ENCODE data around the gene RNF26. TPM values are rescaled to one million over a fixed set of nuclear protein-coding genes. Genes with fewer than 3 reads are reported as not detected.

The RNF26 gene
- total and polyA plus RNA-seq, 2 of the 13 experiments (the other 11 are each of a cell fraction or from before 2014, with no cell fraction given) = 11.9 to 26.3 TPM

DNA sequence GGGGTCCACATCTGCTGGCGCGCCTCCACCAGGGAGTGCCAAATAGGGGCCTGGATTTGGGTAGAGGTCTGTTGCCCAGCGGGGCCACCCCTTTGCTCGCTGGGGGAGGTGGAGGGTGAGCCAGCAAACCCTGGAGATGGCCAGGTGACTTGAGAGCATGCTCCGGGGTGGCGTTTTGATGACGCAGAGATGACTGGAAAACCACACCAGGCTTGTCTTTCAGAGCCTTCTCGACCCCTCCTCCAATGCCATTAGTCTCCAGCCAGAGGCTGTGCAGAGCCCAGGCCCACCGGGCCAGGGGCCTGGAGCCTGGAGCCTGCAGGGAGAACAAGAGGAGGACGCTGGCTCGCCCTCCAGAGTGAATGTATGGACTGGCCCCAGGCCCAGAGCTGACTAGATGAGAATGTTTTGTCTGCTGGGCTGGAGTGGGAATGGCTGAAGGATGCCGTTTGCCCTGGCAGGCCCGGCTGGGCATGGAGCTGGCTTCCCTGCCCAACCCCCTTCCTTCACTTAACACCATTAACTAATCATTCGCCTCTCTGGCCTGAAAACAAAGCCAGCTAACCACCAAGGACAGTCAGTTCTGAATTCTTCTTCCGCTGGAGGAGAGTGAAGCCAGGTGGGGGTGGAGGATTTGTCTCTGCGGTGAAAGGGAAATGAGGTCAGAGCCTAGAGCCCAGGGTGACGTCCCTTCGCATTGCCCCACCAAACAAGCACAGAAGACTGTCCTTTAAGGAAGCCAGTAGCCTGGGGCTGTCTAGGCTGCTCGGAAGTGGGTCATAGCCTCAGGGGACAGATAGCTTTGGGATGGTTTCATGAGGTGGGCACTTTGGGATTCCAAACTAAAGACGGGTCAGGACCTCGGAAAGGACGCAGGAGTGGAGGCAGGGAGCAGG lies 15.8 kb upstream of the RNF26 start (continued):
- TF ChIP-seq, protein P1, sequence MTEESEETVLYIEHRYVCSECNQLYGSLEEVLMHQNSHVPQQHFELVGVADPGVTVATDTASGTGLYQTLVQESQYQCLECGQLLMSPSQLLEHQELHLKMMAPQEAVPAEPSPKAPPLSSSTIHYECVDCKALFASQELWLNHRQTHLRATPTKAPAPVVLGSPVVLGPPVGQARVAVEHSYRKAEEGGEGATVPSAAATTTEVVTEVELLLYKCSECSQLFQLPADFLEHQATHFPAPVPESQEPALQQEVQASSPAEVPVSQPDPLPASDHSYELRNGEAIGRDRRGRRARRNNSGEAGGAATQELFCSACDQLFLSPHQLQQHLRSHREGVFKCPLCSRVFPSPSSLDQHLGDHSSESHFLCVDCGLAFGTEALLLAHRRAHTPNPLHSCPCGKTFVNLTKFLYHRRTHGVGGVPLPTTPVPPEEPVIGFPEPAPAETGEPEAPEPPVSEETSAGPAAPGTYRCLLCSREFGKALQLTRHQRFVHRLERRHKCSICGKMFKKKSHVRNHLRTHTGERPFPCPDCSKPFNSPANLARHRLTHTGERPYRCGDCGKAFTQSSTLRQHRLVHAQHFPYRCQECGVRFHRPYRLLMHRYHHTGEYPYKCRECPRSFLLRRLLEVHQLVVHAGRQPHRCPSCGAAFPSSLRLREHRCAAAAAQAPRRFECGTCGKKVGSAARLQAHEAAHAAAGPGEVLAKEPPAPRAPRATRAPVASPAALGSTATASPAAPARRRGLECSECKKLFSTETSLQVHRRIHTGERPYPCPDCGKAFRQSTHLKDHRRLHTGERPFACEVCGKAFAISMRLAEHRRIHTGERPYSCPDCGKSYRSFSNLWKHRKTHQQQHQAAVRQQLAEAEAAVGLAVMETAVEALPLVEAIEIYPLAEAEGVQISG (CRISPR knock-in tag; IDR thresholded peaks at IDR 0.05) = peak; percentile 14; the same call in 1 of the 2 replicates
- TF ChIP-seq HNRNPL (IDR thresholded peaks at IDR 0.05; ENCODE audit: low read depth, low read length) (0 out of 2 replicates have a peak, but pooled peaks have one; percentile 64), ZNF10 (CRISPR knock-in tag; IDR thresholded peaks at IDR 0.05; ENCODE audit: borderline replicate concordance, low read depth) (no peak), DR1 (CRISPR knock-in tag; IDR thresholded peaks at IDR 0.05) (no peak), CCAR2 (optimal IDR thresholded peaks at IDR 0.05; ENCODE audit: low read depth, low read length) (no peak), NFE2 (CRISPR knock-in tag; IDR thresholded peaks at IDR 0.05) (no peak), ZNF382 (CRISPR knock-in tag; IDR thresholded peaks at IDR 0.05; ENCODE audit: borderline replicate concordance) (no peak), ARNTL (CRISPR knock-in tag; IDR thresholded peaks at IDR 0.05) (peak; percentile 11; the same call in 1 of the 2 replicates), NR2F6 (IDR thresholded peaks at IDR 0.05) (no peak), NR2F6 (CRISPR knock-in tag; IDR thresholded peaks at IDR 0.05) (no peak)
- TF ChIP-seq, protein P2, sequence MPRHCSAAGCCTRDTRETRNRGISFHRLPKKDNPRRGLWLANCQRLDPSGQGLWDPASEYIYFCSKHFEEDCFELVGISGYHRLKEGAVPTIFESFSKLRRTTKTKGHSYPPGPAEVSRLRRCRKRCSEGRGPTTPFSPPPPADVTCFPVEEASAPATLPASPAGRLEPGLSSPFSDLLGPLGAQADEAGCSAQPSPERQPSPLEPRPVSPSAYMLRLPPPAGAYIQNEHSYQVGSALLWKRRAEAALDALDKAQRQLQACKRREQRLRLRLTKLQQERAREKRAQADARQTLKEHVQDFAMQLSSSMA (CRISPR knock-in tag; IDR thresholded peaks at IDR 0.05) = no peak
- TF ChIP-seq, protein P3, sequence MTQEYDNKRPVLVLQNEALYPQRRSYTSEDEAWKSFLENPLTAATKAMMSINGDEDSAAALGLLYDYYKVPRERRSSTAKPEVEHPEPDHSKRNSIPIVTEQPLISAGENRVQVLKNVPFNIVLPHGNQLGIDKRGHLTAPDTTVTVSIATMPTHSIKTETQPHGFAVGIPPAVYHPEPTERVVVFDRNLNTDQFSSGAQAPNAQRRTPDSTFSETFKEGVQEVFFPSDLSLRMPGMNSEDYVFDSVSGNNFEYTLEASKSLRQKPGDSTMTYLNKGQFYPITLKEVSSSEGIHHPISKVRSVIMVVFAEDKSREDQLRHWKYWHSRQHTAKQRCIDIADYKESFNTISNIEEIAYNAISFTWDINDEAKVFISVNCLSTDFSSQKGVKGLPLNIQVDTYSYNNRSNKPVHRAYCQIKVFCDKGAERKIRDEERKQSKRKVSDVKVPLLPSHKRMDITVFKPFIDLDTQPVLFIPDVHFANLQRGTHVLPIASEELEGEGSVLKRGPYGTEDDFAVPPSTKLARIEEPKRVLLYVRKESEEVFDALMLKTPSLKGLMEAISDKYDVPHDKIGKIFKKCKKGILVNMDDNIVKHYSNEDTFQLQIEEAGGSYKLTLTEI (CRISPR knock-in tag; conservative IDR thresholded peaks at IDR 0.05) = no peak
- TF ChIP-seq, protein P4, sequence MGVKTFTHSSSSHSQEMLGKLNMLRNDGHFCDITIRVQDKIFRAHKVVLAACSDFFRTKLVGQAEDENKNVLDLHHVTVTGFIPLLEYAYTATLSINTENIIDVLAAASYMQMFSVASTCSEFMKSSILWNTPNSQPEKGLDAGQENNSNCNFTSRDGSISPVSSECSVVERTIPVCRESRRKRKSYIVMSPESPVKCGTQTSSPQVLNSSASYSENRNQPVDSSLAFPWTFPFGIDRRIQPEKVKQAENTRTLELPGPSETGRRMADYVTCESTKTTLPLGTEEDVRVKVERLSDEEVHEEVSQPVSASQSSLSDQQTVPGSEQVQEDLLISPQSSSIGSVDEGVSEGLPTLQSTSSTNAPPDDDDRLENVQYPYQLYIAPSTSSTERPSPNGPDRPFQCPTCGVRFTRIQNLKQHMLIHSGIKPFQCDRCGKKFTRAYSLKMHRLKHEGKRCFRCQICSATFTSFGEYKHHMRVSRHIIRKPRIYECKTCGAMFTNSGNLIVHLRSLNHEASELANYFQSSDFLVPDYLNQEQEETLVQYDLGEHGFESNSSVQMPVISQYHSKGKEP (CRISPR knock-in tag; IDR thresholded peaks at IDR 0.05) = no peak
- TF ChIP-seq, protein P5, sequence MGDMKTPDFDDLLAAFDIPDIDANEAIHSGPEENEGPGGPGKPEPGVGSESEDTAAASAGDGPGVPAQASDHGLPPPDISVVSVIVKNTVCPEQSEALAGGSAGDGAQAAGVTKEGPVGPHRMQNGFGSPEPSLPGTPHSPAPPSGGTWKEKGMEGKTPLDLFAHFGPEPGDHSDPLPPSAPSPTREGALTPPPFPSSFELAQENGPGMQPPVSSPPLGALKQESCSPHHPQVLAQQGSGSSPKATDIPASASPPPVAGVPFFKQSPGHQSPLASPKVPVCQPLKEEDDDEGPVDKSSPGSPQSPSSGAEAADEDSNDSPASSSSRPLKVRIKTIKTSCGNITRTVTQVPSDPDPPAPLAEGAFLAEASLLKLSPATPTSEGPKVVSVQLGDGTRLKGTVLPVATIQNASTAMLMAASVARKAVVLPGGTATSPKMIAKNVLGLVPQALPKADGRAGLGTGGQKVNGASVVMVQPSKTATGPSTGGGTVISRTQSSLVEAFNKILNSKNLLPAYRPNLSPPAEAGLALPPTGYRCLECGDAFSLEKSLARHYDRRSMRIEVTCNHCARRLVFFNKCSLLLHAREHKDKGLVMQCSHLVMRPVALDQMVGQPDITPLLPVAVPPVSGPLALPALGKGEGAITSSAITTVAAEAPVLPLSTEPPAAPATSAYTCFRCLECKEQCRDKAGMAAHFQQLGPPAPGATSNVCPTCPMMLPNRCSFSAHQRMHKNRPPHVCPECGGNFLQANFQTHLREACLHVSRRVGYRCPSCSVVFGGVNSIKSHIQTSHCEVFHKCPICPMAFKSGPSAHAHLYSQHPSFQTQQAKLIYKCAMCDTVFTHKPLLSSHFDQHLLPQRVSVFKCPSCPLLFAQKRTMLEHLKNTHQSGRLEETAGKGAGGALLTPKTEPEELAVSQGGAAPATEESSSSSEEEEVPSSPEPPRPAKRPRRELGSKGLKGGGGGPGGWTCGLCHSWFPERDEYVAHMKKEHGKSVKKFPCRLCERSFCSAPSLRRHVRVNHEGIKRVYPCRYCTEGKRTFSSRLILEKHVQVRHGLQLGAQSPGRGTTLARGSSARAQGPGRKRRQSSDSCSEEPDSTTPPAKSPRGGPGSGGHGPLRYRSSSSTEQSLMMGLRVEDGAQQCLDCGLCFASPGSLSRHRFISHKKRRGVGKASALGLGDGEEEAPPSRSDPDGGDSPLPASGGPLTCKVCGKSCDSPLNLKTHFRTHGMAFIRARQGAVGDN (CRISPR knock-in tag; IDR thresholded peaks at IDR 0.05) = peak; percentile 79
- TF ChIP-seq, protein P6, sequence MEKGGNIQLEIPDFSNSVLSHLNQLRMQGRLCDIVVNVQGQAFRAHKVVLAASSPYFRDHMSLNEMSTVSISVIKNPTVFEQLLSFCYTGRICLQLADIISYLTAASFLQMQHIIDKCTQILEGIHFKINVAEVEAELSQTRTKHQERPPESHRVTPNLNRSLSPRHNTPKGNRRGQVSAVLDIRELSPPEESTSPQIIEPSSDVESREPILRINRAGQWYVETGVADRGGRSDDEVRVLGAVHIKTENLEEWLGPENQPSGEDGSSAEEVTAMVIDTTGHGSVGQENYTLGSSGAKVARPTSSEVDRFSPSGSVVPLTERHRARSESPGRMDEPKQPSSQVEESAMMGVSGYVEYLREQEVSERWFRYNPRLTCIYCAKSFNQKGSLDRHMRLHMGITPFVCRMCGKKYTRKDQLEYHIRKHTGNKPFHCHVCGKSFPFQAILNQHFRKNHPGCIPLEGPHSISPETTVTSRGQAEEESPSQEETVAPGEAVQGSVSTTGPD (CRISPR knock-in tag; IDR thresholded peaks at IDR 0.05) = 0 out of 2 replicates have a peak, but pooled peaks have one; percentile 12
